HL-60 (cell line): ENCODE measurements around the gene ARFIP1.

Experiments
- DNase-seq, 2 experiments: peaks; one replicate each; pipeline ENCODE4 v3.0.0-alpha.2; 2010 to 2020; ENCODE audit warnings: low read depth in 1 of 2, low spot score in 1 of 2
- H3K27ac ChIP-seq: fragments of 250-450 bp; sonication (Bioruptor Pico); replicated peaks from 2 replicates; pipeline ENCODE4 v1.5.1; 2020; ENCODE audit warnings: mild to moderate bottlenecking, moderate library complexity
- H3K27me3 ChIP-seq: fragments of 250-450 bp; sonication (Bioruptor Pico); 2 replicates; pipeline ENCODE4 v1.5.1; 2021; ENCODE audit warnings: mild to moderate bottlenecking, moderate library complexity; ENCODE audit not compliant: insufficient read depth, poor library complexity, severe bottlenecking
- H3K4me3 ChIP-seq: replicated peaks from 2 replicates; pipeline ENCODE4 v1.5.1; 2011; ENCODE audit warnings: mild to moderate bottlenecking, control low read depth, low read length; ENCODE audit not compliant: insufficient read depth
- CTCF ChIP-seq: IDR thresholded peaks from one replicate; pipeline ENCODE4 v1.5.1; 2011; ENCODE audit warnings: low read length, control low read depth, inconsistent platforms; ENCODE audit not compliant: insufficient read depth
- GABPA ChIP-seq: IDR thresholded peaks from 2 replicates; pipeline ENCODE4 v1.6.1; 2012; ENCODE audit warnings: low read depth
- POLR2AphosphoS5 ChIP-seq: IDR thresholded peaks from 2 replicates; pipeline ENCODE4 v1.6.1; 2012; ENCODE audit warnings: low read depth
- SPI1 ChIP-seq: IDR thresholded peaks from 2 replicates; pipeline ENCODE4 v1.6.1; 2012; ENCODE audit warnings: low read depth, mild to moderate bottlenecking, borderline replicate concordance
- long read RNA-seq: library from polyadenylated mRNA; unstranded; transcript quantifications from one replicate; pipeline ENCODE4 v2.0.0, GENCODE V29; 2020
- TF ChIP-seq, protein P1 (sequence below): IDR thresholded peaks from 2 replicates; pipeline ENCODE4 v1.6.1; 2012; ENCODE audit warnings: low read depth; ENCODE audit not compliant: insufficient replicate concordance

The ARFIP1 gene, protein sequence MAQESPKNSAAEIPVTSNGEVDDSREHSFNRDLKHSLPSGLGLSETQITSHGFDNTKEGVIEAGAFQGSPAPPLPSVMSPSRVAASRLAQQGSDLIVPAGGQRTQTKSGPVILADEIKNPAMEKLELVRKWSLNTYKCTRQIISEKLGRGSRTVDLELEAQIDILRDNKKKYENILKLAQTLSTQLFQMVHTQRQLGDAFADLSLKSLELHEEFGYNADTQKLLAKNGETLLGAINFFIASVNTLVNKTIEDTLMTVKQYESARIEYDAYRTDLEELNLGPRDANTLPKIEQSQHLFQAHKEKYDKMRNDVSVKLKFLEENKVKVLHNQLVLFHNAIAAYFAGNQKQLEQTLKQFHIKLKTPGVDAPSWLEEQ
- long read RNA-seq, transcript ARFIP1-201 (9 exons, 3,111 nt) = minor isoform, 16 of 93 reads
- long read RNA-seq, transcript ARFIP1-205 (9 exons, 3,424 nt) = minor isoform, 5 of 93 reads
- long read RNA-seq, transcript ARFIP1-202 (8 exons, 1,302 nt) = major isoform, 41 of 93 reads
- long read RNA-seq, transcript ARFIP1-203 (8 exons, 1,601 nt) = minor isoform, 20 of 93 reads
- long read RNA-seq, partial matches to known transcripts = 6 of 93 reads
- long read RNA-seq, other reads (novel, unspliced or antisense) = 5 of 93 reads

GRCh38 chr4:152779513-152780266, at the start of gene ARFIP1, which contains the start of gene TIGD4:
TSS of gene ARFIP1 (plus strand) at chr4:152779954. CDS start at chr4:152829634, 49,680 bp downstream.
TSS of gene TIGD4 (minus strand) at chr4:152779730. CDS start at chr4:152771004, 8,726 bp downstream.
- peak within 1 kb of the TSS; percentile 82 for H3K4me3 ChIP-seq
- peak within 1 kb of the TSS; percentile 58 for H3K27ac ChIP-seq
- DNase-seq = peak; percentile 86 to 94
- H3K27me3 ChIP-seq = no peaks in the 10 kb centered on the region
- TF ChIP-seq POLR2AphosphoS5 (peak; percentile 38; the same call in 1 of the 2 replicates), SPI1 (no peak), CTCF (no peak), GABPA (peak; percentile 85)

DNA sequence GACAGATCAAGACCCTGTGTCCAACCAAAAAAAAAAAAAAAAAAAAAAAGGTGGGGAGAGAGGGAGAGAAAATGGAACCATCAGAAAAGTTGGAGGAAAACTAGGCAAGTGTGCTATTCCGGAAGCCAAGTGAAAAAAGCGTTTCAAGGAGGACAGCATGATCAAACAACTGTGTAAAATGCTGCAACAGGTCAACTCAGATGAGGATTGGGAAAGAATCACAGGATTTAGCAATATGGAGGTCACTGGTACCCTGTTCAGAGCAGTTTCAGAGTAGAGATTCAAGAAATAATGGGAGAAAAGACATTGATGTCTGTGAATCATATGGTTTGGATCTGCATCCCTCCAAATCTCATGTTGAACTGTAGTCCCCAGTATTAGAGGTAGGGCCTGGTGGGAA, 47.8 kb upstream of the ARFIP1 start:
- TF ChIP-seq, protein P1, sequence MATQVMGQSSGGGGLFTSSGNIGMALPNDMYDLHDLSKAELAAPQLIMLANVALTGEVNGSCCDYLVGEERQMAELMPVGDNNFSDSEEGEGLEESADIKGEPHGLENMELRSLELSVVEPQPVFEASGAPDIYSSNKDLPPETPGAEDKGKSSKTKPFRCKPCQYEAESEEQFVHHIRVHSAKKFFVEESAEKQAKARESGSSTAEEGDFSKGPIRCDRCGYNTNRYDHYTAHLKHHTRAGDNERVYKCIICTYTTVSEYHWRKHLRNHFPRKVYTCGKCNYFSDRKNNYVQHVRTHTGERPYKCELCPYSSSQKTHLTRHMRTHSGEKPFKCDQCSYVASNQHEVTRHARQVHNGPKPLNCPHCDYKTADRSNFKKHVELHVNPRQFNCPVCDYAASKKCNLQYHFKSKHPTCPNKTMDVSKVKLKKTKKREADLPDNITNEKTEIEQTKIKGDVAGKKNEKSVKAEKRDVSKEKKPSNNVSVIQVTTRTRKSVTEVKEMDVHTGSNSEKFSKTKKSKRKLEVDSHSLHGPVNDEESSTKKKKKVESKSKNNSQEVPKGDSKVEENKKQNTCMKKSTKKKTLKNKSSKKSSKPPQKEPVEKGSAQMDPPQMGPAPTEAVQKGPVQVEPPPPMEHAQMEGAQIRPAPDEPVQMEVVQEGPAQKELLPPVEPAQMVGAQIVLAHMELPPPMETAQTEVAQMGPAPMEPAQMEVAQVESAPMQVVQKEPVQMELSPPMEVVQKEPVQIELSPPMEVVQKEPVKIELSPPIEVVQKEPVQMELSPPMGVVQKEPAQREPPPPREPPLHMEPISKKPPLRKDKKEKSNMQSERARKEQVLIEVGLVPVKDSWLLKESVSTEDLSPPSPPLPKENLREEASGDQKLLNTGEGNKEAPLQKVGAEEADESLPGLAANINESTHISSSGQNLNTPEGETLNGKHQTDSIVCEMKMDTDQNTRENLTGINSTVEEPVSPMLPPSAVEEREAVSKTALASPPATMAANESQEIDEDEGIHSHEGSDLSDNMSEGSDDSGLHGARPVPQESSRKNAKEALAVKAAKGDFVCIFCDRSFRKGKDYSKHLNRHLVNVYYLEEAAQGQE = no peak
- TF ChIP-seq POLR2AphosphoS5 = no peak
- TF ChIP-seq SPI1 = no peak
- no peak for TF ChIP-seq CTCF
- no peak for TF ChIP-seq GABPA
- no peaks in the 10 kb centered on the region for H3K27me3 ChIP-seq
- no peak for DNase-seq

DNA sequence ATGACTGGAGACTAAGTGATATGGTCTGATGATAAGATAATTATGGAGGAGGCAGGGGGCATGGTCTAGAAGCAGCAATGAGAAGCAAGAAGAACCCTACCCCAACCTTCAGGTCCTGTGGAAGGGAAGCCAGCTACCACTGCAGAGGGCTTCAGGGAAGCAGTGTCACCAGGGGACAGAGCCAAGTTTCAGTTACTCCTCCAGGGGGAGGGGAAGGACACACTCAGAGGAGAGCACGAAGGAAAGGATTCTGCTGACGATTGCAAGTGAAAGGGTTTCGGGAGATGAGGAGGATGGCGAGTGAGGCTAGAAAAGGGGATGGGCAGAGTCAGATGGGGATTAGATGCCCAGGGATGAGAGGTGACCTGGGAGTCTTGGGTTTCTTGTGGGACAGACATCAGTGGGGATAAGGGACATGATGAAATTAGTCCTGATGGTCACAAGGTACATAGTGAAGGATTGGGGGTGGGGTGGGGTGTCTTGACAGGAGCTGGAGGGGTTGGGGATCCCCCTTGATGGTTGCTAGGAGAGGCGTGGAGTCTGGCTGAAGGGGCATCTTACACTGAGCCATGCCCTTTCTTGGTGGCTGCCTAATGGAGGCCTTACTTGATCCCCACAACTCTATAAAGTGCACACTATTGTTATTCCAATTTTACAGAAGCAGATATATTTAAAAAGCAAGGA, 45.6 kb upstream of the ARFIP1 start:
- no peak for TF ChIP-seq SPI1
- no peak for TF ChIP-seq GABPA
- TF ChIP-seq, protein P1 = no peak
- no peak for TF ChIP-seq CTCF
- no peak for TF ChIP-seq POLR2AphosphoS5
- no peak overlapping the region for H3K27ac ChIP-seq
- no peak for DNase-seq
- no peaks in the 10 kb centered on the region for H3K27me3 ChIP-seq
- no peak overlapping the region for H3K4me3 ChIP-seq

More for the DNA sequence above, 47.8 kb upstream of the ARFIP1 start:
- H3K4me3 ChIP-seq = no peak overlapping the region
- H3K27ac ChIP-seq = no peak overlapping the region
